Thymus (tissue), 11 donors: ENCODE results near the gene HIGD1A. TPM values are rescaled to one million over a fixed set of nuclear protein-coding genes. Genes with fewer than 3 reads are reported as not detected.

ENCODE experiments used
- DNase-seq, 9 donors: peaks; one replicate each; pipeline ENCODE4 v3.0.0-alpha.2; 2013; ENCODE audit warnings: low spot score in 9 of 9, low read depth in 6 of 9, missing footprints in 1 of 9
- H3K27ac ChIP-seq, 2 donors: one replicate each; pipeline ENCODE4 v1.5.1; 2013; ENCODE audit warnings: control low read depth in 1 of 2, low read depth in 1 of 2, low read length in 1 of 2, mild to moderate bottlenecking in 1 of 2, moderate library complexity in 1 of 2
- H3K27me3 ChIP-seq, 2 donors: one replicate each; pipeline ENCODE4 v1.5.1; 2013; ENCODE audit warnings: low read length in 1 of 2; ENCODE audit not compliant: control insufficient read depth in 2 of 2, insufficient read depth in 1 of 2
- H3K36me3 ChIP-seq, 2 donors: one replicate each; pipeline ENCODE4 v1.5.1; 2013; ENCODE audit warnings: low read length in 1 of 2, mild to moderate bottlenecking in 1 of 2, moderate library complexity in 1 of 2; ENCODE audit not compliant: control insufficient read depth in 2 of 2, insufficient read depth in 2 of 2
- H3K4me1 ChIP-seq, 2 donors: one replicate each; pipeline ENCODE4 v1.5.1; 2013; ENCODE audit warnings: low read length in 2 of 2; ENCODE audit not compliant: control insufficient read depth in 2 of 2, insufficient read depth in 2 of 2
- H3K4me3 ChIP-seq, 2 donors: one replicate each; pipeline ENCODE4 v1.5.1; 2013; ENCODE audit warnings: low read length in 2 of 2, control low read depth in 1 of 2, mild to moderate bottlenecking in 1 of 2
- H3K9me3 ChIP-seq, 2 donors: one replicate each; pipeline ENCODE4 v1.5.1; 2013; ENCODE audit warnings: low read length in 1 of 2, mild to moderate bottlenecking in 1 of 2; ENCODE audit not compliant: control insufficient read depth in 2 of 2, insufficient read depth in 1 of 2
- WGBS: extraction: QIAGEN DNeasy Blood & Tissue Kit; methylation state at CpG from one replicate; pipeline ENCODE4 v1.1.7; 2013; 5-methylcytosine and 5-hydroxymethylcytosine counted together
- polyA plus RNA-seq: library from polyadenylated mRNA; stranded (reverse); fragments of 200-250 nt; gene quantifications from one replicate; pipeline ENCODE4 v1.2.3, GENCODE V29; 2013
- total RNA-seq: library from RNA; stranded (reverse); fragments of 120-200 nt; gene quantifications from one replicate; pipeline ENCODE4 v1.2.4, GENCODE V29; 2013
- donor health status: healthy.

The HIGD1A gene
- total and polyA plus RNA-seq, 2 donors: 82.9 to 155 TPM

- H3K4me1 ChIP-seq: peaks cover 0 to 8% of the 10 kb centered on the region in 2 donors
- peaks cover 0 to 14% of the 10 kb centered on the region in 2 donors for H3K27me3 ChIP-seq
- 12% methylated on average over 6 of the region's 6 CpGs for WGBS
- no peak for DNase-seq
- peak overlapping the region; percentile 53 for H3K4me3 ChIP-seq
- no peaks in the 10 kb centered on the region for H3K36me3 ChIP-seq
- no peaks in the 10 kb centered on the region for H3K9me3 ChIP-seq
- no peak overlapping the region for H3K27ac ChIP-seq
These were observed 30.9 kb downstream of the HIGD1A start for GRCh38 chr3:42773409-42773751.

GRCh38 chr3:42772670-42773408 is 31.5 kb downstream of the HIGD1A start, which contains the start of gene CCDC13:
TSS of gene CCDC13 (minus strand) at chr3:42773253. CDS start at chr3:42758345, 14,908 bp downstream.
- peak; percentile 59 to 90 (median 78) for DNase-seq
- no peaks in the 10 kb centered on the region for H3K9me3 ChIP-seq
- H3K27ac ChIP-seq: no peak within 1 kb of the TSS
- peaks cover 0 to 14% of the 10 kb centered on the region in 2 donors for H3K27me3 ChIP-seq
- 2% methylated on average over 63 of the region's 63 CpGs for WGBS
- no peaks in the 10 kb centered on the region for H3K36me3 ChIP-seq
- H3K4me3 ChIP-seq: peak within 1 kb of the TSS; percentile 53
- H3K4me1 ChIP-seq: peaks cover 0 to 8% of the 10 kb centered on the region in 2 donors

- Histone ChIP-seq H3K27me3 (peaks cover 0 to 14% of the 10 kb centered on the region in 2 donors), H3K36me3 (no peaks in the 10 kb centered on the region), H3K27ac (no peak overlapping the region), H3K4me1 (peaks cover 0 to 8% of the 10 kb centered on the region in 2 donors), H3K4me3 (no peak overlapping the region), H3K9me3 (no peaks in the 10 kb centered on the region)
- no peak for DNase-seq
- WGBS: 95% methylated on average over 1 of the region's 1 CpG
These were observed 33.0 kb downstream of the HIGD1A start for GRCh38 chr3:42771271-42771670.

- DNase-seq: no peak
- Histone ChIP-seq H3K27me3 (peaks cover 0 to 14% of the 10 kb centered on the region in 2 donors), H3K4me1 (peaks cover 0 to 8% of the 10 kb centered on the region in 2 donors), H3K27ac (no peak overlapping the region), H3K36me3 (no peaks in the 10 kb centered on the region), H3K4me3 (no peak overlapping the region), H3K9me3 (no peaks in the 10 kb centered on the region)
- WGBS: 97% methylated on average over 28 of the region's 28 CpGs
These were observed 34.7 kb downstream of the HIGD1A start for GRCh38 chr3:42769477-42770131.

- Histone ChIP-seq H3K9me3 (no peaks in the 10 kb centered on the region), H3K4me1 (peaks cover 0 to 5% of the 10 kb centered on the region in 2 donors), H3K27ac (no peak overlapping the region), H3K4me3 (no peak overlapping the region), H3K27me3 (no peaks in the 10 kb centered on the region), H3K36me3 (no peaks in the 10 kb centered on the region)
- no peak for DNase-seq
- WGBS: 95% methylated on average over 3 of the region's 3 CpGs
These were observed 39.6 kb downstream of the HIGD1A start for GRCh38 chr3:42764561-42765295.

GRCh38 chr3:42764115-42764514 is 40.2 kb downstream of the HIGD1A start:
- DNase-seq: no peak

GRCh38 chr3:42763021-42763420 is 41.3 kb downstream of the HIGD1A start:
- Histone ChIP-seq H3K36me3 (no peaks in the 10 kb centered on the region), H3K4me1 (peaks cover 0 to 5% of the 10 kb centered on the region in 2 donors), H3K27me3 (no peaks in the 10 kb centered on the region), H3K27ac (no peak overlapping the region), H3K9me3 (no peaks in the 10 kb centered on the region), H3K4me3 (no peak overlapping the region)
- no peak for DNase-seq
- 89% methylated on average over 2 of the region's 2 CpGs for WGBS

More at GRCh38 chr3:42764115-42764514, 40.2 kb downstream of the HIGD1A start:
- H3K27me3 ChIP-seq: no peaks in the 10 kb centered on the region
- WGBS: 98% methylated on average over 3 of the region's 3 CpGs
- no peak overlapping the region for H3K27ac ChIP-seq
- no peak overlapping the region for H3K4me3 ChIP-seq
- no peaks in the 10 kb centered on the region for H3K36me3 ChIP-seq
- H3K4me1 ChIP-seq: peaks cover 0 to 5% of the 10 kb centered on the region in 2 donors
- H3K9me3 ChIP-seq: no peaks in the 10 kb centered on the region

- Histone ChIP-seq H3K9me3 (no peaks in the 10 kb centered on the region), H3K36me3 (no peaks in the 10 kb centered on the region), H3K4me1 (peaks cover 0 to 5% of the 10 kb centered on the region in 2 donors), H3K27me3 (no peaks in the 10 kb centered on the region), H3K4me3 (no peak overlapping the region), H3K27ac (no peak overlapping the region)
- WGBS: 93% methylated on average over 6 of the region's 6 CpGs
- no peak for DNase-seq
These were observed 42.1 kb downstream of the HIGD1A start for GRCh38 chr3:42762046-42762724.
